ENCODE measurements around the gene GNG4. TPM values are rescaled to one million over a fixed set of nuclear protein-coding genes. Genes with fewer than 3 reads are reported as not detected.
"Not testable (repeated sequence)": the region's sequence is repeated elsewhere in the genome, so short reads cannot be mapped to it uniquely, and the experiment has no call there.

GNG4 gene
- total RNA-seq, 1 donor from 2014 or later = 0.60 TPM

DNA sequence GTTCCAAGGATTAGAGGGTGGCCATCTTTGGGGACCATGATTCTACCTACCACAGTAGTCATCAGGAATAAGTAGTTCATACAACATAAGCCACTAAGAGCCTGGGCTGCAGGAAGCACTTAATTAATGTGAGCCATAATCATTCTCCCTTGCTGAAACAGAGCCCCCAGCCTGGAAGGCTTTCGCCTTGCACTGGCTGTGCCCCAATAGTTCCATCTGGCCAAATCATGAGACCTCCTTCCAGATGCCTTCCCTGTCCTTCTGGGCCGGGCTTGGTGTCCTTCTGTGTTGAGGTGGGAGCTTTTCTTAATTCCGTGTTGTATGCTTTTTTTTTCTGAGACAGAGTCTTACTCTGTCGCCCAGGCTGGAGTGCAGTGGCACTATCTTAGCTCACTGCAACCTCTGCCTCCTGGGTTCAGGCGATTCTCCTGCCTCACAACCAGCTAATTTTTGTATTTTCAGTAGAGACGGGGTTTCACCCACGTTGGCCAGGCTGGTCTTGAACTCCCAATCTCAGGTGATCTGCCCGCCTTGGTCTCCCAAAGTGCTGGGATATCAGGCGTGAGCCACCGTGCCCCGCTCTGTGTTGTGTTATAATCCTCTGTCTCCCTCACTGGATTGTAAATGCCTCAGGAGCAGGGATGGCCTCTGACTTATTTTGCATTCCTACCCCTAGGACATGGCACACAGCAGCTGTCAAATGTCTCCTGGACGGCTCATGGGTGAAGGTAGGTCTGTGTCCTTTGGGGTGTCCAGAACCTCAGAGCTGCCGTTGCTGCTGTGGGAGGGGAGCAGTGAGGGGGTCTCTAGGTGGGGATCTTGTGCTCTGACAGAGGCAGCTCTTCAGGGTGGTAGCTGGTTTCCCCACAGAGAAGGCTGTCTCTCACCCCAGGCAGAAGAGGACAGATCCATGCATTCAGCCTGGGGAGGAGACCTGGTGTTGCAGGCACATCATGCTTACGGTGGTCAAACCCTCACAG, 10.1 kb downstream of the GNG4 start:
- Mint-ChIP-seq H3K4me3 (ENCODE audit: unreplicated experiment) (no peak overlapping the region), H3K36me3 (ENCODE audit: low read depth) (no peaks in the 10 kb centered on the region), H3K27ac (ENCODE audit: unreplicated experiment) (no peak overlapping the region), H3K4me1 (ENCODE audit: low read depth) (peaks cover 9% of the 10 kb centered on the region), H3K27me3 (ENCODE audit: low read depth) (peaks cover 9% of the 10 kb centered on the region), H3K9me3 (ENCODE audit: low read depth) (no peaks in the 10 kb centered on the region)
- peak; percentile 33 for DNase-seq (ENCODE audit: low spot score)
- TF ChIP-seq, protein P1, sequence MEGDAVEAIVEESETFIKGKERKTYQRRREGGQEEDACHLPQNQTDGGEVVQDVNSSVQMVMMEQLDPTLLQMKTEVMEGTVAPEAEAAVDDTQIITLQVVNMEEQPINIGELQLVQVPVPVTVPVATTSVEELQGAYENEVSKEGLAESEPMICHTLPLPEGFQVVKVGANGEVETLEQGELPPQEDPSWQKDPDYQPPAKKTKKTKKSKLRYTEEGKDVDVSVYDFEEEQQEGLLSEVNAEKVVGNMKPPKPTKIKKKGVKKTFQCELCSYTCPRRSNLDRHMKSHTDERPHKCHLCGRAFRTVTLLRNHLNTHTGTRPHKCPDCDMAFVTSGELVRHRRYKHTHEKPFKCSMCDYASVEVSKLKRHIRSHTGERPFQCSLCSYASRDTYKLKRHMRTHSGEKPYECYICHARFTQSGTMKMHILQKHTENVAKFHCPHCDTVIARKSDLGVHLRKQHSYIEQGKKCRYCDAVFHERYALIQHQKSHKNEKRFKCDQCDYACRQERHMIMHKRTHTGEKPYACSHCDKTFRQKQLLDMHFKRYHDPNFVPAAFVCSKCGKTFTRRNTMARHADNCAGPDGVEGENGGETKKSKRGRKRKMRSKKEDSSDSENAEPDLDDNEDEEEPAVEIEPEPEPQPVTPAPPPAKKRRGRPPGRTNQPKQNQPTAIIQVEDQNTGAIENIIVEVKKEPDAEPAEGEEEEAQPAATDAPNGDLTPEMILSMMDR (IDR thresholded peaks at IDR 0.05) = no peak

DNA sequence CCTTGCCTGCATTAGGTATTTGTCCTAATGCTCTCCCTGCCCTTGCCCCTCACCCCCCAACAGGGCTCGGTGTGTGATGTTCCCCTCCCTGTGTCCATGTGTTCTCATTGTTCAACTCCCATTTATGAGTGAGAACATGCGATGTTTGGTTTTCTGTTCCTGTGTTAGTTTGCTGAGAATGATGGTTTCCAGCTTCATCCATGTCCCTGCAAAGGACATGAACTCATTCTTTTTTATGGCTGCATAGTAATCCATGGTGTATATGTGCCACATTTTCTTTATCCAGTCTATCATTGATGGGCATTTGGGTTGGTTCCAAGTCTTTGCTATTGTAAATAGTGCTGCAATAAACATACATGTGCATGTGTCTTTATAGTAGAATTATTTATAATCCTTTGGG, 11.0 kb downstream of the GNG4 start:
- not testable (repeated sequence) for H3K27ac Mint-ChIP-seq (ENCODE audit: unreplicated experiment)

DNA sequence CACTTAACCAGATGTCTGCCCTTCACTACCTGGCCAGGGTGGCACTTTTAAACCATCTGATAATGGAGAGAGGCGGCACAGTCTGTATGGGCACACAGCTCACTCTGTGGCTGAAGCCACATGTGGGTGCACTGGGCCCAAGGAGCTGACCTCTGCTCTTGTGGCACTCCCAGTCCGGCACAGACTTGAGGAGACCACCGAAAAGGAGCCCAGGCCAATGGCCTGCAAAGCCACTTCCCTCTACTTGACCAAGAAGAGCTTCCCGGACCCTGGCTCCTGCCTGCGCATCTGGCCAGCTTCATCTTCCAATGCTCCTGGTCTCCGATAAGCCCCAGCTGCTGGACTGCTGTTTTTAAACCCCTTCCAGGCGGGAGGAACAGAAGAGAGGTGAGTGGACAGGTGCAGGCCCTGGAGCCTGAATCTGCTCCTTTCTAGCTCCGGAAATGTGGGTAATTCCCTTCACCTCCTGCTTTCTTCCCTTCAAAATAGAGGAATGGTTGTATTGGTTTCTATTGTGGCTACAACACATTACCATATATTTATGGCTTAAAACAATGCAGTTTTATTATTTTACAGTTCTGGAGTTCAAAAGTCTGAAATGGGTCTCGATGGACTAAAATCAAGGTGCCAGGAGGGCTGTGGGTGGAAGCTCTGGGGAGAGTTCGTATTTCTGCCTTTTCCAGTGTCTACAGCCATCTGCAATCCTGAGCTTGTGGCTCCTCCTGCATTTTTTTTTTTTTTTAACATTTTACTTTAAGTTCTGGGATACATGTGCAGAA, 11.6 kb downstream of the GNG4 start:
- no peak overlapping the region for H3K27ac Mint-ChIP-seq (ENCODE audit: unreplicated experiment)
- no peak overlapping the region for H3K4me3 Mint-ChIP-seq (ENCODE audit: unreplicated experiment)
- DNase-seq (ENCODE audit: low spot score) = no peak
- TF ChIP-seq, protein P1 (IDR thresholded peaks at IDR 0.05) = no peak
- peaks cover 12% of the 10 kb centered on the region for H3K4me1 Mint-ChIP-seq (ENCODE audit: low read depth)
- H3K27me3 Mint-ChIP-seq (ENCODE audit: low read depth) = peaks cover 5% of the 10 kb centered on the region
- no peaks in the 10 kb centered on the region for H3K9me3 Mint-ChIP-seq (ENCODE audit: low read depth)
- H3K36me3 Mint-ChIP-seq (ENCODE audit: low read depth) = no peaks in the 10 kb centered on the region

More for the DNA sequence above, 11.0 kb downstream of the GNG4 start:
- H3K36me3 Mint-ChIP-seq (ENCODE audit: low read depth); H3K4me3 Mint-ChIP-seq (ENCODE audit: unreplicated experiment); H3K4me1 Mint-ChIP-seq (ENCODE audit: low read depth); H3K27me3 Mint-ChIP-seq (ENCODE audit: low read depth); H3K9me3 Mint-ChIP-seq (ENCODE audit: low read depth); DNase-seq (ENCODE audit: low spot score): not testable (repeated sequence)

DNA sequence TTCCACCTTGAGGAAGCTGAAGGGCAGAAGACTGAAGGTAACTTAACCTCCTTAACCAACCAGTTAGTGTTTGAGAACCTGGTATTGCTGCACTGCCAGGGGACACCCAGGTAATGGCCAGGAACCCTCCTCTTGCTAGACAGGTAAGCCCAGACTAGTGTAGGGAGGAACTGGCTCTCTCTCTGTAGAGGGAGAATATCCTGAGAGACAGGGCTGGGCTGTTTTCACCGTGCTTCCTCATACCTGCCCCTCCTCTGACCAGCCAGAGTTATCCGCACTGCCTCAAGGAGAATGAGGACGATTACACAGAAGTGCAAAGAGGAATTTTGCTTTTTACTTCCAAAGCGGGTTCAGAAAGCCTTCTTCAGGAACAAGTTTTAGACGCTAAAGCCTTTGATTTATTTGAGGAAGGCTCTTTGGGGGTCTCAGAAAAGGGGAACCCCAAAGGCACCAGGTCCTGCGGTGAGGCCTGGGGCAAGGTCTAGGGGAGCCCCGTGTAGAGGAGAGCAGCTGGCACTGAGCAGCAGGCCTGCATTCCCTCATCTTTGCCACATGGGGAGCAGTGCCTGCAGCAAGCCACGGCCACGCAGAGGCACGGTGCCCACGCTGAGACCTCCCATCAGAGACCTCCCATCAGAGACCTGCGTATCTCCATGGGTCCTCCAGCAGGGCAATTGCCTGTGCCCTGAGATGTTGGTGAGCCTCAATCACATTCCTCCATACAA, 13.5 kb downstream of the GNG4 start:
- Mint-ChIP-seq H3K4me3 (ENCODE audit: unreplicated experiment) (no peak overlapping the region), H3K27me3 (ENCODE audit: low read depth) (no peaks in the 10 kb centered on the region), H3K4me1 (ENCODE audit: low read depth) (peaks cover 17% of the 10 kb centered on the region), H3K27ac (ENCODE audit: unreplicated experiment) (no peak overlapping the region), H3K9me3 (ENCODE audit: low read depth) (no peaks in the 10 kb centered on the region), H3K36me3 (ENCODE audit: low read depth) (no peaks in the 10 kb centered on the region)
- TF ChIP-seq, protein P1 (IDR thresholded peaks at IDR 0.05) = peak; percentile 21
- DNase-seq (ENCODE audit: low spot score) = no peak

DNA sequence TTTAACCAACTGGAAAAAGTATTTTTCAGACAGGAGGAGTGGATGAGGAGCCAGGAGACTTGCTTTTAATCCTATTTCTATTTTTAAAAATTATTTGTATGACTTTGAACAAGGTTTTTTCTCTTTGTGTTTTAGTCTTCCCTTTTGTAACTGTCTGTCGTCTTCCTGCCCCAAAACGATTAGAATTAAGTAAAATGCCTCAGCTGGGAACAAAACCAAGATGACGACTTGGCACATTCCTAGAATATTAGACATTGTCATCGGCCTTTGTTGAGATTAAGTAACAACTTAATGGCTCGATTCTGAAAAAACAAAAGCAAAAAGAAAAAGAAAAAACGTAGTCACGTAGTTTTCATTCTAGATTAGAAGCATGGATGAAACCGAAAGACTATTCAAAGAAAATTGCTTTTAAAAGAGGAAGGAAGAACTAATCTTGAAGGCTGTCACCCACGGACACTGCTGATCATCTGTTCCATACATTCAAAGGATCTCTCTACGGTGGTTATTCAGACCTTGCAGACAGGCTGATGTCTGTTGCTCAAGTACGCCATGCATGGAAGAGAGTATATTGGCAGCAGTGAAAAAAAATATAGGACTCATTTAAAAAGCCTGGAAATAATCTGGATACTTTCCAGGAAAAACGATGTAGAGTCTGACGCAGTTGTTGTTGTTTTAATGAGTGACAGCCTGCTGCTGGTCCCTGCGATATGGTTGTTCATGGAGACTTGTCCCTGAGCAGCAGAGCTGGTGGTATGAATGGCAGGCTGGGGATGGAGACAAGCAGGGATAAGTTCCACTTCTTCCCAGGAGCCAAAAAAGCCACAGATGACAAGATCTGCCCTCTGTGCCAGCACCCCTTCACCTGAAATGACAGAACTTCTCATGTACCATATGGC, 16.8 kb downstream of the GNG4 start:
- TF ChIP-seq, protein P1 (IDR thresholded peaks at IDR 0.05) = peak; percentile 37
- Mint-ChIP-seq H3K9me3 (ENCODE audit: low read depth) (no peaks in the 10 kb centered on the region), H3K27ac (ENCODE audit: unreplicated experiment) (peak overlapping the region; percentile 56), H3K4me3 (ENCODE audit: unreplicated experiment) (peak overlapping the region; percentile 52), H3K36me3 (ENCODE audit: low read depth) (no peaks in the 10 kb centered on the region), H3K27me3 (ENCODE audit: low read depth) (no peaks in the 10 kb centered on the region), H3K4me1 (ENCODE audit: low read depth) (peaks cover 17% of the 10 kb centered on the region)
- DNase-seq (ENCODE audit: low spot score) = no peak
